GM10248 (cell line): ENCODE data around the gene ANKHD1.

Experiments
- CTCF ChIA-PET: fragments of 300-600 bp; sonication (Branson Sonifier 250); formaldehyde crosslinking; extraction: SDS; loops from one replicate; lab custom pipeline; 2021; ENCODE audit warnings: antibody characterized with exemption; lab: Yijun Ruan, JAX
- POLR2A ChIA-PET: fragments of 350-650 bp; sonication (Branson Sonifier 250); formaldehyde crosslinking; extraction: SDS; loops from one replicate; lab custom pipeline; 2020; ENCODE audit warnings: antibody characterized with exemption; lab: Yijun Ruan, JAX
- DNase-seq: peaks from one replicate; pipeline ENCODE4 v3.0.0; 2012; ENCODE audit errors: extremely low spot score
- CTCF ChIP-seq: IDR thresholded peaks from 2 replicates; pipeline ENCODE4 v1.5.1; 2012; ENCODE audit warnings: mild to moderate bottlenecking, low read depth; ENCODE audit errors: extremely low read depth, missing control alignments, control extremely low read depth

The ANKHD1 gene

GRCh38 chr5:140399979-140400729 is 1.5 kb upstream of the ANKHD1 start:
- ChIA-PET POLR2A (interaction anchor here (0.5 to 2.9 kb wide), 2 partner anchors 19 to 247 kb away, joined by 4 to 14 read pairs; partner anchors contain the start of genes IK and NDUFA2), CTCF (interaction anchor here (1.1 to 2.9 kb wide), 6 partner anchors 8 to 247 kb away, joined by 3 to 21 read pairs (median 4); partner anchors contain the start of genes IK and NDUFA2)
- TF ChIP-seq CTCF: no peak
- DNase-seq: no peak

GRCh38 chr5:140400730-140401361 is 787 bp upstream of the ANKHD1 start:
- no peak for TF ChIP-seq CTCF
- ChIA-PET CTCF (interaction anchor here (0.8 to 2.9 kb wide), 11 partner anchors 9 to 1196 kb away, joined by 3 to 21 read pairs (median 4); partner anchors contain the start of genes EIF4EBP3, IK and NDUFA2), POLR2A (interaction anchor here (0.5 to 2.9 kb wide), 4 partner anchors 18 to 274 kb away, joined by 3 to 14 read pairs (median 4); partner anchors contain the start of genes IK, NDUFA2 and PFDN1)
- peak; percentile 91 for DNase-seq

GRCh38 chr5:140402258-140403074 is 833 bp downstream of the ANKHD1 start:
- no peak for TF ChIP-seq CTCF
- CTCF ChIA-PET: interaction anchor here (0.8 to 2.9 kb wide), 4 partner anchors 23 to 145 kb away, joined by 3 to 21 read pairs (median 5); partner anchors contain the start of gene EIF4EBP3
- DNase-seq: peak; percentile 44
- POLR2A ChIA-PET: interaction anchor here (0.6 to 2.9 kb wide), 4 partner anchors 10 to 1558 kb away, joined by 3 to 14 read pairs (median 3); partner anchors contain the start of genes IK and NDUFA2

- TF ChIP-seq CTCF: no peak
- ChIA-PET CTCF (no interaction called here), POLR2A (interaction anchor here (0.6 kb wide), 1 partner anchor 194 kb away, joined by 4 read pairs; no protein-coding TSS in a partner anchor)
- no peak for DNase-seq
Observed at GRCh38 chr5:140403613-140404012, 2.0 kb downstream of the ANKHD1 start.

GRCh38 chr5:140408750-140409241 is 7.2 kb downstream of the ANKHD1 start:
- ChIA-PET CTCF (interaction anchor here (1.4 kb wide), 1 partner anchor 10 kb away, joined by 5 read pairs; no protein-coding TSS in a partner anchor), POLR2A (no interaction called here)
- TF ChIP-seq CTCF: no peak
- DNase-seq: no peak
